Stomach (tissue), 9 donors: ENCODE data around the gene TBL3. TPM values are rescaled to one million over a fixed set of nuclear protein-coding genes. Genes with fewer than 3 reads are reported as not detected.

Experiments used
- DNase-seq, 2 donors: peaks; one replicate each; pipeline versions ENCODE4 v3.0.0 to v3.0.0-alpha.2; 2013 to 2019
- H3K27ac ChIP-seq, 5 donors: fragments of 200-600 bp in 4 of 5; sonication (generic) in 4 of 5; one replicate each; pipeline ENCODE4 v1.5.1; 2013 to 2019; ENCODE audit warnings: mild to moderate bottlenecking in 1 of 5, moderate library complexity in 1 of 5
- H3K27me3 ChIP-seq, 3 donors: fragments of 200-600 bp; sonication (generic); one replicate each; pipeline ENCODE4 v1.5.1; 2017 to 2019; ENCODE audit warnings: mixed run types in 1 of 3
- H3K36me3 ChIP-seq, 4 donors: fragments of 200-600 bp; sonication (generic); 1 replicate in 3 of 4; 2 replicates in 1 of 4; pipeline ENCODE4 v1.5.1; 2016 to 2019
- H3K4me1 ChIP-seq, 4 donors: fragments of 200-600 bp; sonication (generic); one replicate each; pipeline ENCODE4 v1.5.1; 2016 to 2019
- H3K4me3 ChIP-seq, 4 donors: fragments of 200-600 bp; sonication (generic) in 3 of 4; one replicate each; pipeline ENCODE4 v1.5.1; 2016 to 2019; ENCODE audit warnings: mild to moderate bottlenecking in 1 of 4
- H3K9me3 ChIP-seq, 4 donors: fragments of 200-600 bp; sonication (generic); one replicate each; pipeline ENCODE4 v1.5.1; 2016 to 2019
- EP300 ChIP-seq: sonication (generic); formaldehyde crosslinking; IDR thresholded peaks from one replicate; pipeline ENCODE4 v1.6.1; 2017; ENCODE audit warnings: antibody characterized with exemption
- POLR2A ChIP-seq, 4 donors: fragments of 450-650 bp; IDR thresholded peaks; one replicate each; pipeline ENCODE4 v1.6.1; 2016; ENCODE audit warnings: antibody characterized with exemption in 4 of 4, control low read depth in 2 of 4, mild to moderate bottlenecking in 1 of 4, moderate library complexity in 1 of 4
- POLR2AphosphoS5 ChIP-seq, 3 donors: sonication (generic); formaldehyde crosslinking; IDR thresholded peaks; one replicate each; pipeline ENCODE4 v1.6.1; 2016; ENCODE audit warnings: antibody characterized with exemption in 3 of 3
- WGBS, 5 donors: extraction: QIAGEN DNeasy Blood & Tissue Kit in 3 of 5; methylation state at CpG; one replicate each; pipeline versions ENCODE4 v1.1.5 to v1.1.7; 2013 to 2018; 5-methylcytosine and 5-hydroxymethylcytosine counted together
- intact Hi-C: fragments of 100-400 bp; cut with DNase I; formaldehyde crosslinking; loops from one replicate; pipeline ENCODE4 v1.15.1; 2023; ENCODE audit warnings: low total_unique reads
- polyA plus RNA-seq, 3 donors: library from polyadenylated mRNA; stranded (reverse); fragments of 200-250 nt; gene quantifications; one replicate each; pipeline ENCODE4 v1.2.3, GENCODE V29; 2013
- total RNA-seq, 5 donors: library from RNA; depleted of rRNA; stranded (reverse); fragments of >200 nt; gene quantifications; one replicate each; pipeline versions ENCODE4 v1.1.0 to v1.2.3, GENCODE V29; 2014 to 2016
- TF ChIP-seq, protein P1 (sequence below), 7 experiments: fragments of 450-650 bp in 4 of 7; fragments of 200-600 bp in 3 of 7; sonication (generic) in 3 of 7; IDR thresholded peaks; one replicate each; pipeline ENCODE4 v1.5.1; 2016 to 2019; ENCODE audit warnings: antibody characterized with exemption in 7 of 7, control low read depth in 2 of 7, mild to moderate bottlenecking in 1 of 7
- donor health status: healthy with polysubstance abuse.
- donor health status: Bipolar disorder and iron deficiency.
- donor health status: healthy.

TBL3 gene
- total and polyA plus RNA-seq, 8 donors = 9.4 to 174 (median 40.8) TPM

DNA sequence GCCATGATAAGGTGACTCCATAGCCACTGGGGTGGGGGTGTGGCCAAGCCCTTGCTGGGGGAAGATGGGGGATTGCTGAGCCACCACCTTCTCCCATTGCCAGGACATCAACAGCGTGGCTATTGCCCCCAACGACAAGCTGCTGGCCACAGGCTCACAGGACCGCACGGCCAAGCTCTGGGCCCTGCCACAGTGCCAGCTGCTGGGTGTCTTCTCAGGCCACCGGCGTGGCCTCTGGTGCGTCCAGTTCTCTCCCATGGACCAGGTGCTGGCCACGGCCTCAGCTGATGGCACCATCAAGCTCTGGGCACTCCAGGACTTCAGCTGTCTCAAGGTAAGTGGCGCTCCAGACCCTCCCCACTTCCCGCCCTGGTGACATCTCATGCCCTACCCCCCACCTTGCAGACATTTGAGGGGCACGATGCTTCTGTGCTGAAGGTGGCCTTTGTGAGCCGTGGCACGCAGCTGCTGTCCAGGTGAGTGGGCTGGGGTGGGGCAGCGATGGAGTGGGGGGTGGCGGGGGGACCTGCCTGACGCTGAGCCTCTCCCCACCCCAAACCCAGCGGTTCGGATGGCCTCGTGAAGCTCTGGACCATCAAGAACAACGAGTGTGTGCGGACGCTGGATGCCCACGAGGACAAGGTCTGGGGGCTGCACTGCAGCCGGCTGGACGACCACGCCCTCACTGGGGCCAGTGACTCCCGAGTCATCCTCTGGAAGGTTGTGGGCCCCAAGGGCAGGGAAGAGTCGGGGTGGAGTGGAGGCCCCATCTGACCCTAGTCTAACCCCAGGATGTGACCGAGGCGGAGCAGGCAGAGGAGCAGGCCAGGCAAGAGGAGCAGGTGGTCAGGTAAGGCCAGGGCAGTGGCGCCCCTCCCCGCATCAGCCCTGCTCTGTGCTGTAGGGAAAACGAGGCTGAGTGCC lies 5.4 kb downstream of the TBL3 start:
- 90 to 94% (median 91%) methylated on average over 28 to 33 of the region's 33 CpGs for WGBS, 5 donors
- TF ChIP-seq, protein P1, sequence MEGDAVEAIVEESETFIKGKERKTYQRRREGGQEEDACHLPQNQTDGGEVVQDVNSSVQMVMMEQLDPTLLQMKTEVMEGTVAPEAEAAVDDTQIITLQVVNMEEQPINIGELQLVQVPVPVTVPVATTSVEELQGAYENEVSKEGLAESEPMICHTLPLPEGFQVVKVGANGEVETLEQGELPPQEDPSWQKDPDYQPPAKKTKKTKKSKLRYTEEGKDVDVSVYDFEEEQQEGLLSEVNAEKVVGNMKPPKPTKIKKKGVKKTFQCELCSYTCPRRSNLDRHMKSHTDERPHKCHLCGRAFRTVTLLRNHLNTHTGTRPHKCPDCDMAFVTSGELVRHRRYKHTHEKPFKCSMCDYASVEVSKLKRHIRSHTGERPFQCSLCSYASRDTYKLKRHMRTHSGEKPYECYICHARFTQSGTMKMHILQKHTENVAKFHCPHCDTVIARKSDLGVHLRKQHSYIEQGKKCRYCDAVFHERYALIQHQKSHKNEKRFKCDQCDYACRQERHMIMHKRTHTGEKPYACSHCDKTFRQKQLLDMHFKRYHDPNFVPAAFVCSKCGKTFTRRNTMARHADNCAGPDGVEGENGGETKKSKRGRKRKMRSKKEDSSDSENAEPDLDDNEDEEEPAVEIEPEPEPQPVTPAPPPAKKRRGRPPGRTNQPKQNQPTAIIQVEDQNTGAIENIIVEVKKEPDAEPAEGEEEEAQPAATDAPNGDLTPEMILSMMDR (IDR thresholded peaks at IDR 0.05) = no peak
- TF ChIP-seq POLR2AphosphoS5 (IDR thresholded peaks at IDR 0.05) = no peak
- TF ChIP-seq POLR2A (IDR thresholded peaks at IDR 0.05) = no peak
- no peak for TF ChIP-seq EP300
- Histone ChIP-seq H3K27ac (no peak overlapping the region), H3K4me3 (no peak overlapping the region), H3K9me3 (no peaks in the 10 kb centered on the region), H3K4me1 (peaks cover 29 to 63% (median 55%) of the 10 kb centered on the region in 4 donors), H3K27me3 (peaks cover 4 to 81% (median 36%) of the 10 kb centered on the region in 3 donors), H3K36me3 (peaks cover 43 to 53% (median 52%) of the 10 kb centered on the region in 4 donors)
- intact Hi-C loops = no loop called here
- no peak for DNase-seq

DNA sequence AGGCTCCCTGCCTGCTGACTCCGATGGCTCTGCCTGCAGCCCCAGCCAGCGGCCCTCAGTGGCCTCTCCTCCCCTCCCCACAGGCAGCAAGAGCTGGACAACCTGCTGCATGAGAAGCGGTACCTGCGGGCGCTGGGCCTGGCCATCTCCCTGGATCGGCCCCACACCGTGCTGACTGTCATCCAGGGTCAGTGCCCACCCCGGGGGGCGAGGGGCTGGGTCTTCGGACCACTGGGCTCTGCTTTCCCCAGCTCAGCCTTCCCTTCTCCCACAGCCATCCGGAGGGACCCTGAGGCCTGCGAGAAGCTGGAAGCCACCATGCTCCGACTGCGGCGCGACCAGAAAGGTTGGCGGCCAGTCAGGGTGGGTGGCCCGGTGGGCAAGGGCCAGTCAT lies 6.0 kb downstream of the TBL3 start:
- TF ChIP-seq, protein P1 (IDR thresholded peaks at IDR 0.05) = no peak
- TF ChIP-seq EP300 = no peak
- no peak for TF ChIP-seq POLR2AphosphoS5 (IDR thresholded peaks at IDR 0.05)
- no peak for TF ChIP-seq POLR2A (IDR thresholded peaks at IDR 0.05)
- Histone ChIP-seq H3K9me3 (no peaks in the 10 kb centered on the region), H3K27ac (no peak overlapping the region), H3K27me3 (peaks cover 4 to 88% (median 36%) of the 10 kb centered on the region in 3 donors), H3K4me3 (no peak overlapping the region), H3K4me1 (peaks cover 22 to 63% (median 52%) of the 10 kb centered on the region in 4 donors), H3K36me3 (peaks cover 43 to 53% (median 52%) of the 10 kb centered on the region in 4 donors)
- intact Hi-C loops = no loop called here
- DNase-seq = no peak
- 80 to 96% (median 95%) methylated on average over 2 to 18 of the region's 18 CpGs for WGBS, 5 donors

DNA sequence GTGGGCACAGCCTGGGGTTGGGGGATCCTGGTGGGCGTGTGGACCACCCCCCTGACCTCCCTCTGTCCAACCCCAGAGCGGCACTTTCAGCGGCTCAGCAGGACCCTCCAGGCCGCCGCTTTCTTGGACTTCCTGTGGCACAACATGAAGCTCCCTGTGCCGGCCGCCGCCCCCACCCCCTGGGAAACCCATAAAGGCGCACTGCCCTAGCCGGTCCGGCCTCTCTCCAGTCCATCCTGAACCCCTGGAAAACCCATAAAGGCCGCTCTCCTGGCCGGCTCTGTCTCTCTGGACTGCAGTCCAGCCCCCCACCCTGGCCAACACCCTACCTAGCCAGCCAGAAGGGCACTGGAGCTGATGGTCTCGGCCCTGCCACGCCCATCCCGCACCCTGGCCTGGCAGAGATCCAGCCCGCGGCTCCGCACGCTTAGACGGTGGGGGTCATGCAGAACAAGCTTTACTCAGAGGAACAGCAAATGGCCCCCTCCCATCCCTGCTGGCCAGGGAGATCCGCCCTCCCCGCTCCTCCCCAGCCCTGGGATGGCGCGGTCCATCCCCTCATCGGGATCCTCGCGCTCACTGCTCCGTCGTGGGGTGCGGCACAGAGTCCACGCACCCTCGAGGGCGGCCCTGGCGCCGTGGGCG lies 6.7 kb downstream of the TBL3 start:
- TF ChIP-seq, protein P1 (IDR thresholded peaks at IDR 0.05) = no peak
- TF ChIP-seq POLR2A (IDR thresholded peaks at IDR 0.05) (no peak), POLR2AphosphoS5 (IDR thresholded peaks at IDR 0.05) (no peak), EP300 (no peak)
- Histone ChIP-seq H3K4me3 (peak overlapping the region; percentile 31 to 51 (median 38)), H3K27ac (peak overlapping the region; percentile 46 to 83 (median 76)), H3K9me3 (no peaks in the 10 kb centered on the region), H3K4me1 (peaks cover 22 to 63% (median 52%) of the 10 kb centered on the region in 4 donors), H3K36me3 (peaks cover 43 to 53% (median 52%) of the 10 kb centered on the region in 4 donors), H3K27me3 (peaks cover 4 to 94% (median 36%) of the 10 kb centered on the region in 3 donors)
- DNase-seq = no peak
- WGBS, 5 donors = 49 to 69% (median 60%) methylated on average over 20 to 37 of the region's 37 CpGs
- intact Hi-C loops = no loop called here

DNA sequence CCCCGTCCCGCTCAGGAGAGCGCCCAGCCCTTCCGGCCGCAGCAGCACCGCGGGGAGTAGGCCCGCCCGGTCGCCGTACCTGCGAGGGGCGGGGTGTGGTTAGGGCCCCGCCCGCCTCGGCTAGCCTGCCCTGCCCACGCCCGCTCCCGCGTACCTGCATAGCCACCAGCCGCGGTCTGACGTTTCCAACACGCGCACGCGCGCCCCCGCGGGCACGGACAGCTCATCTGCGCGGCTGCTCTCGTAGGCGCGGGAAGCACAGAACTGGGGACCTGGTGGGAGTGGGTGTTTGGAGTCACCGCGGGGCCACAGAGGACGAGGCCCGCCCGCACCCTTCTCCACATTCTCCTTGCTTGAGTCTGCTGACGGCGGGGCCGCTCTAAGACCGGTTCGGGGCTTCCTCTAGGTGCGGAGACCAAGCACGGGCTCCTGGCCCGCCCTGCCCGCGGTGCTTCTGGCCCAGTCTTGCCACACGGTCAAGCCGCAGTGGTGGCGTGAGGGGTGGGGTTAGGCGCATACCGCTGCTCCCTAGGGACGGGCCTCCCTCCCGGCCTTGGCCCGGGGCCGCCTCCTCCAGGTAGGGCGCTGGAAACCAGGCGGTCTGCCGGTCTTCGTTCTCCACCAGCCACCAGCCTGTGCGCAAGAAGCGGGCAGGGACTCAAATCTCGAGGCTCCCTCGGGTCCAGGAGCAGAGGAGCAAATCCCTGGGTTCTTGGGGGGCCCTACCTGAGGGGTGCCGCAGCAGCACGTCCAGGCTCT lies 7.6 kb downstream of the TBL3 start:
- Histone ChIP-seq H3K9me3 (no peaks in the 10 kb centered on the region), H3K36me3 (peaks cover 38 to 45% (median 45%) of the 10 kb centered on the region in 4 donors), H3K27me3 (peaks cover 4 to 89% (median 36%) of the 10 kb centered on the region in 3 donors), H3K4me3 (peak overlapping the region; percentile 31 to 51 (median 38)), H3K4me1 (peaks cover 22 to 62% (median 50%) of the 10 kb centered on the region in 4 donors), H3K27ac (peak overlapping the region; percentile 72 to 83 (median 76))
- WGBS, 5 donors = 9 to 15% (median 13%) methylated on average over 3 to 70 of the region's 70 CpGs
- peak; percentile 93 for DNase-seq
- intact Hi-C loops = no loop called here
- TF ChIP-seq, protein P1 (IDR thresholded peaks at IDR 0.05) = no peak
- TF ChIP-seq POLR2A (IDR thresholded peaks at IDR 0.05) (no peak), EP300 (no peak), POLR2AphosphoS5 (IDR thresholded peaks at IDR 0.05) (peak in 2 of 3 donors; percentile 79 to 88)
